SK-N-SH treated with all-trans-retinoic acid at 6 μM for 48 hours (cell line): Measurements from ENCODE around the gene NEAT1.

ENCODE experiments used
- ATAC-seq: fragments of 200-7000 bp; cut with Tn5 transposase; 3 replicates; pipeline ENCODE4 v1.9.1; 2020; ENCODE audit warnings: mild to moderate bottlenecking, moderate library complexity
- ARNTL ChIP-seq: fragments of 450-650 bp; formaldehyde crosslinking; IDR thresholded peaks from 2 replicates; pipeline ENCODE4 v1.5.0; 2020; ENCODE audit warnings: low read depth, mild to moderate bottlenecking, moderate library complexity, borderline replicate concordance
- CSDC2 ChIP-seq: fragments of 250-450 bp; sonication (Bioruptor Pico); IDR thresholded peaks from 2 replicates; pipeline ENCODE4 v1.5.0; 2020; ENCODE audit warnings: mild to moderate bottlenecking, moderate library complexity
- CSRNP3 ChIP-seq: fragments of 250-450 bp; sonication (Bioruptor Pico); IDR thresholded peaks from 2 replicates; pipeline ENCODE4 v1.5.1; 2021; ENCODE audit warnings: mild to moderate bottlenecking, moderate library complexity
- ESRRG ChIP-seq: fragments of 250-450 bp; sonication (Bioruptor Pico); IDR thresholded peaks from 2 replicates; pipeline ENCODE4 v1.6.1; 2021; ENCODE audit warnings: mild to moderate bottlenecking
- GLIS3 ChIP-seq: fragments of 250-450 bp; sonication (Bioruptor Pico); IDR thresholded peaks from 2 replicates; pipeline ENCODE4 v1.5.0; 2020; ENCODE audit warnings: mild to moderate bottlenecking, moderate library complexity
- PATZ1 ChIP-seq: fragments of 250-450 bp; sonication (Bioruptor Pico); IDR thresholded peaks from 2 replicates; pipeline ENCODE4 v1.8.0; 2020; ENCODE audit warnings: mild to moderate bottlenecking, moderate library complexity, borderline replicate concordance
- RARB ChIP-seq: fragments of 250-450 bp; sonication (Bioruptor Pico); IDR thresholded peaks from 2 replicates; pipeline ENCODE4 v1.8.0; 2021; ENCODE audit warnings: mild to moderate bottlenecking, moderate library complexity
- SNAI2 ChIP-seq: fragments of 250-450 bp; sonication (Bioruptor Pico); IDR thresholded peaks from 2 replicates; pipeline ENCODE4 v1.5.0; 2020; ENCODE audit warnings: mild to moderate bottlenecking, moderate library complexity
- TCF4 ChIP-seq: fragments of 250-450 bp; sonication (Bioruptor Pico); IDR thresholded peaks from 2 replicates; pipeline ENCODE4 v1.8.0; 2021; ENCODE audit warnings: mild to moderate bottlenecking, moderate library complexity, borderline replicate concordance
- TOX ChIP-seq: fragments of 250-450 bp; sonication (Bioruptor Pico); IDR thresholded peaks from 2 replicates; pipeline ENCODE4 v1.8.0; 2021; ENCODE audit warnings: mild to moderate bottlenecking, moderate library complexity, borderline replicate concordance
- ZC3H10 ChIP-seq: fragments of 250-450 bp; sonication (Bioruptor Pico); IDR thresholded peaks from 2 replicates; pipeline ENCODE4 v1.5.1; 2021; ENCODE audit warnings: mild to moderate bottlenecking, moderate library complexity
- ZFP3 ChIP-seq: fragments of 250-450 bp; sonication (Bioruptor Pico); IDR thresholded peaks from 2 replicates; pipeline ENCODE4 v1.5.0; 2020; ENCODE audit warnings: mild to moderate bottlenecking, moderate library complexity
- ZFP30 ChIP-seq: fragments of 450-650 bp; formaldehyde crosslinking; IDR thresholded peaks from 2 replicates; pipeline ENCODE4 v1.5.0; 2022; ENCODE audit warnings: mild to moderate bottlenecking, moderate library complexity
- ZNF565 ChIP-seq: fragments of 450-650 bp; formaldehyde crosslinking; conservative IDR thresholded peaks from 2 replicates; pipeline ENCODE4 v1.5.0; 2020; ENCODE audit warnings: low read depth, mild to moderate bottlenecking, moderate library complexity
- ZNF70 ChIP-seq: fragments of 450-650 bp; formaldehyde crosslinking; IDR thresholded peaks from 2 replicates; pipeline ENCODE4 v1.5.0; 2020; ENCODE audit warnings: mild to moderate bottlenecking, moderate library complexity
- TF ChIP-seq, protein P1 (sequence below): fragments of 250-450 bp; sonication (Bioruptor Pico); IDR thresholded peaks from 2 replicates; pipeline ENCODE4 v1.5.1; 2020; ENCODE audit warnings: low read depth, mild to moderate bottlenecking, moderate library complexity
- TF ChIP-seq, protein P2 (sequence below): fragments of 250-450 bp; sonication (Bioruptor Pico); IDR thresholded peaks from 2 replicates; pipeline ENCODE4 v1.8.0; 2021; ENCODE audit warnings: low read depth, mild to moderate bottlenecking, moderate library complexity, borderline replicate concordance

The NEAT1 gene

GRCh38 chr11:65445604-65446445, 23.2 kb downstream of the NEAT1 start:
- ATAC-seq, result peak; percentile 1
- TF ChIP-seq, protein P1, sequence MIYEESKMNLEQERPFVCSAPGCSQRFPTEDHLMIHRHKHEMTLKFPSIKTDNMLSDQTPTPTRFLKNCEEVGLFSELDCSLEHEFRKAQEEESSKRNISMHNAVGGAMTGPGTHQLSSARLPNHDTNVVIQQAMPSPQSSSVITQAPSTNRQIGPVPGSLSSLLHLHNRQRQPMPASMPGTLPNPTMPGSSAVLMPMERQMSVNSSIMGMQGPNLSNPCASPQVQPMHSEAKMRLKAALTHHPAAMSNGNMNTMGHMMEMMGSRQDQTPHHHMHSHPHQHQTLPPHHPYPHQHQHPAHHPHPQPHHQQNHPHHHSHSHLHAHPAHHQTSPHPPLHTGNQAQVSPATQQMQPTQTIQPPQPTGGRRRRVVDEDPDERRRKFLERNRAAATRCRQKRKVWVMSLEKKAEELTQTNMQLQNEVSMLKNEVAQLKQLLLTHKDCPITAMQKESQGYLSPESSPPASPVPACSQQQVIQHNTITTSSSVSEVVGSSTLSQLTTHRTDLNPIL, result peak; percentile 44; the same call in 1 of the 2 replicates
- peak; percentile 35; the same call in 1 of the 2 replicates for TF ChIP-seq PATZ1
- peak; percentile 27; the same call in 1 of the 2 replicates for TF ChIP-seq GLIS3 (CRISPR knock-in tag)
- no peak; the same call in 1 of the 2 replicates for TF ChIP-seq TOX

DNA sequence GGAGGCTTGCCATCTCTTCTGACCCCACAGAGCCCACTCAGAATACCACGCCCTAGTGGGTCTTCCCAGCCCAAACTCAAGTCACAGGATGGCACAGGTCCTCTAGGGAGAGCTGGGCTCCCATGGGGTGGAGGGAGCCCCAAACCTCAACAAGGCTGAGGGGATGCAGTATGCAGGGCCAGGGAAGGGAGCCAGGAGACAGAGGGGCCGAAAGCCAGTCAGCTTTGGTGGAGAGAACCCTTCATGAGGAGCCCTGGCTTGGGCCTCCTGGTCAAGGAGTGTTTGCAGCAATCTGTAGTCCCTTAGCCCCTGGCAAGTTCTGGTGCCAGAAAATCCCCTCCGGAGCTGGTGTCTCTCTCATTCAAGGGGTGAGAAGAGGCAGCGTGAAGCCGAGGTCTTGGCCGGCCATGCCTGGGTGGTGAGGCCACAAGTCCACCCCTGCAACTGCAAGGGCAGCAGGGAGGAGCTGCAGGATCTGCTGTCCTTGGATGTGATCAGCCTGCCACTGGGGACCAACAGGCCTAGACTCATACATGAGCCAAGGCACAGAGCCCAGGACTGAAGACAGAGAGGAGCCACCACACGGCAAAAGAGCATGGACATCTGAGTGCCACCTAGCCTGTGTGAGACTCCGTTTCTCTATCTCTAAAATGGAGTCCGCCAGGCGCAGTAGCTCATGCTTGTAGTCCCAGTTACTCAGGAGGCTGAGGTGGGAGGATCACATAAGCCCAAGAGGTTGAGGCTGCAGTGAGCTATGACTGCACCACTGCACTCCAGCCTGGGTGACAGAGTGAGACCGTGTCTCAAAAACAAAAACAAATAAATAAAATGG, 24.1 kb downstream of the NEAT1 start:
- TF ChIP-seq ZC3H10 (CRISPR knock-in tag), result no peak; the same call in 1 of the 2 replicates
- no peak for TF ChIP-seq ZNF565 (CRISPR knock-in tag)
- peak; percentile 3; the same call in 1 of the 2 replicates for TF ChIP-seq PATZ1
- TF ChIP-seq, protein P1, result no peak
- TF ChIP-seq GLIS3 (CRISPR knock-in tag), result peak; percentile 24; the same call in 1 of the 2 replicates
- peak; percentile 42 for TF ChIP-seq TOX
- ATAC-seq, result peak; percentile 0

DNA sequence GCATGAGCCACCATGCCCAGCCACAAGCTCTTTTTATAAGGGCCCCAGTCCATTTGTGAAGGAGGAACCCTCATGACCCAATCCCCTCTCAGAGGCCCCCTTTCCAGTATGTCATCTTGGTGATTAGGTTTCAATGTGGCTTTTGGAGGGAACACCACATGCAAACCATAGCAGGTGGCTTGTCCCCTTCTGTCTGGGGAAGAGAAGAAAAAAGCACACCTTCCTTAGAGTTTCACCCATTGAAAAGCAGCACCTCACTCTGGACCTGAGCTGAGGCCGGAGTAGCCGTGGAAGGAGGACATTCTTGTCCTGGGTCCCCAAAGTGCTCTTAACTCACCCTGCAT, 25.4 kb downstream of the NEAT1 start:
- no peak for ATAC-seq

DNA sequence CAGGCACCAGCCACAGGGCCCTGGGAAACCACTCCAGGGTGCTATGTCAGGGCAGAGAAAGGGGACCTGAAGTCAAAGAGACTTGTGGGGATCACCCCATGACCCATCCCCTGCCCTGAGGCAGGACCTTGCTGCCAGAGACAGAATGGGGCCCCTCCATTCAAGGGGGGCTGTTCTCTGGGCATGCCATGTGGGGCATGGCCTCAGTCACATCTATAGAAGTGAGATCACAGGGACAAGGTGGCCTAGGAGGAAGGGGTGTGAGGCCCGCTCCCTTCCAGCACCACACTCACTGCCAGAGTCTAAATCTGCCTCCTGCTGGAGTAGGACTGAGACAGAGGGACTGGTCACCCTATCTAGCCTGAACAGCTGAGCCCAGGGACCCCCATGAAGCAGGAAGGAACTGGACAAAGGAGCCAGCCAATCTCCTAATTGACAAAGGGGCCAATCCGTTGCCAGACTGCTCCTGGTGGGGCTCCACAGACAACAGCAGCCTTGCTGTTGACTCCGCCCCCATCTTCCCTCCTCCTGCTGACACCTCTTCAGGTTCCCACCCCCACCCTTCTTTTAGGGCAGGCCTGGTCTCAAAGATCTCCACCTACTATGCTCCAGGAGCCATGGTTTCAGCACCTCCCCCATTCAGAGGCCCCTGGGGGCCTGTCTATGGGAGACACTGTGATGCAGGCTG, 26.0 kb downstream of the NEAT1 start:
- peak; percentile 4 for ATAC-seq
- TF ChIP-seq ZNF70, result no peak
- TF ChIP-seq SNAI2, result 0 out of 2 replicates have a peak, but pooled peaks have one; percentile 30
- TF ChIP-seq RARB, result peak; percentile 89; the same call in 1 of the 2 replicates
- no peak for TF ChIP-seq TCF4 (CRISPR knock-in tag)
- TF ChIP-seq ZFP3 (CRISPR knock-in tag), result peak; percentile 70
- TF ChIP-seq ZFP30, result no peak
- TF ChIP-seq ARNTL (CRISPR knock-in tag), result 0 out of 2 replicates have a peak, but pooled peaks have one; percentile 28
- no peak; the same call in 1 of the 2 replicates for TF ChIP-seq CSRNP3 (CRISPR knock-in tag)
- peak; percentile 28; the same call in 1 of the 2 replicates for TF ChIP-seq ESRRG (CRISPR knock-in tag)
- TF ChIP-seq, protein P2, sequence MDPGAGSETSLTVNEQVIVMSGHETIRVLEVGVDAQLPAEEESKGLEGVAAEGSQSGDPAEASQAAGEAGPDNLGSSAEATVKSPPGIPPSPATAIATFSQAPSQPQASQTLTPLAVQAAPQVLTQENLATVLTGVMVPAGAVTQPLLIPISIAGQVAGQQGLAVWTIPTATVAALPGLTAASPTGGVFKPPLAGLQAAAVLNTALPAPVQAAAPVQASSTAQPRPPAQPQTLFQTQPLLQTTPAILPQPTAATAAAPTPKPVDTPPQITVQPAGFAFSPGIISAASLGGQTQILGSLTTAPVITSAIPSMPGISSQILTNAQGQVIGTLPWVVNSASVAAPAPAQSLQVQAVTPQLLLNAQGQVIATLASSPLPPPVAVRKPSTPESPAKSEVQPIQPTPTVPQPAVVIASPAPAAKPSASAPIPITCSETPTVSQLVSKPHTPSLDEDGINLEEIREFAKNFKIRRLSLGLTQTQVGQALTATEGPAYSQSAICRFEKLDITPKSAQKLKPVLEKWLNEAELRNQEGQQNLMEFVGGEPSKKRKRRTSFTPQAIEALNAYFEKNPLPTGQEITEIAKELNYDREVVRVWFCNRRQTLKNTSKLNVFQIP (CRISPR knock-in tag), result no peak
- TF ChIP-seq CSDC2 (CRISPR knock-in tag), result no peak
- no peak for TF ChIP-seq ZNF565 (CRISPR knock-in tag)
- peak; percentile 4; the same call in 1 of the 2 replicates for TF ChIP-seq TOX
- TF ChIP-seq, protein P1, result peak; percentile 19; the same call in 1 of the 2 replicates

More for the DNA sequence above, 25.4 kb downstream of the NEAT1 start:
- TF ChIP-seq, protein P1, result no peak
- peak; percentile 38; the same call in 1 of the 2 replicates for TF ChIP-seq TOX
